ENCODE data around the gene FLRT1. TPM values are rescaled to one million over a fixed set of nuclear protein-coding genes. Genes with fewer than 3 reads are reported as not detected.

Gene FLRT1
- total RNA-seq, 1 donor from 2014 or later = 0.54 TPM

GRCh38 chr11:64058494-64058893 lies 22.8 kb downstream of the FLRT1 start:
- Mint-ChIP-seq H3K4me1 (ENCODE audit: unreplicated experiment) (peaks cover 5% of the 10 kb centered on the region), H3K27me3 (ENCODE audit: unreplicated experiment) (no peaks in the 10 kb centered on the region), H3K36me3 (ENCODE audit: unreplicated experiment) (no peaks in the 10 kb centered on the region), H3K4me3 (ENCODE audit: unreplicated experiment) (no peak overlapping the region), H3K9me3 (ENCODE audit: unreplicated experiment) (no peaks in the 10 kb centered on the region), H3K27ac (ENCODE audit: unreplicated experiment) (no peak overlapping the region)
- no peak for TF ChIP-seq CTCF (IDR thresholded peaks at IDR 0.05)
- no peak for DNase-seq (ENCODE audit: extremely low spot score, unreplicated experiment)

DNA sequence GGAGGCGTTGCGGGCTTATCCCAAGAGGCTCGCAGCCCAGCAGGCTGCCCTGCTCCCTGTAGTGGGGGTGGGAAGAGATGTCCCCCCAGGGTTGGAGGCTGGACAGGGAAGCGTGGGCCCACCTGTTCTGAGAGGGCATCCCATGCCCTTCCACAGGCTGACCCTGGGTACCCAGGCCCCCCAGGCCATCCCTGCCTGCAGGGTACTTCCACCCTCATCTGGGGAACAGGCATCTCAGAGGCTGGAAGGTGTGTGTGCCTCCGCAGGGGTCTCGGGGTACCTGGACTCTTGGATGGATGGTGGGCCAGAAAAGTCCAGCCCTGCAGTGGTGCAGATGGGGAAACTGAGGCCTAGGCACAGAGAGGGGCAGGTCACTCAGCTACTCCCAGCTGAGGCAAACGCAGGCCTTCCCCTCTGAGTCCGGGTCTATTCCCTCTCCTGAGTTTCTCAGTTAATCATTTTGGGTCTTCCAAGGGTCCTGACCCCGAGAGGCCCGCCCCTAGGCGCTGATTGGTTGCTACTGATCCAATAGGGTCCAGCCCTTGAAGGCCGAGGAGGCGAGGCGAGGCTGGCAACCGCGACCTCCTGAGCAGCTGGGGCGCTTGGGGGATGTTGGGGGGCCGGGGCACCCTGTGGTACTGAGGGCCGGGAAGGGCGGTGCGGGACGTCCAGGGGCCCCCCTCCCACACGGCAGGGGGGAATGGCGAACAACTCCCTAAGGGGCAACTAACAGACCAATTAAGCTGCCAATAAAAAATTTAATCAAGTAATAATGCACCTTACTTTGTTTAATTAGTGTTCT lies 23.8 kb downstream of the FLRT1 start:
- no peak overlapping the region for H3K27ac Mint-ChIP-seq (ENCODE audit: unreplicated experiment)
- no peaks in the 10 kb centered on the region for H3K36me3 Mint-ChIP-seq (ENCODE audit: unreplicated experiment)
- no peaks in the 10 kb centered on the region for H3K9me3 Mint-ChIP-seq (ENCODE audit: unreplicated experiment)

DNA sequence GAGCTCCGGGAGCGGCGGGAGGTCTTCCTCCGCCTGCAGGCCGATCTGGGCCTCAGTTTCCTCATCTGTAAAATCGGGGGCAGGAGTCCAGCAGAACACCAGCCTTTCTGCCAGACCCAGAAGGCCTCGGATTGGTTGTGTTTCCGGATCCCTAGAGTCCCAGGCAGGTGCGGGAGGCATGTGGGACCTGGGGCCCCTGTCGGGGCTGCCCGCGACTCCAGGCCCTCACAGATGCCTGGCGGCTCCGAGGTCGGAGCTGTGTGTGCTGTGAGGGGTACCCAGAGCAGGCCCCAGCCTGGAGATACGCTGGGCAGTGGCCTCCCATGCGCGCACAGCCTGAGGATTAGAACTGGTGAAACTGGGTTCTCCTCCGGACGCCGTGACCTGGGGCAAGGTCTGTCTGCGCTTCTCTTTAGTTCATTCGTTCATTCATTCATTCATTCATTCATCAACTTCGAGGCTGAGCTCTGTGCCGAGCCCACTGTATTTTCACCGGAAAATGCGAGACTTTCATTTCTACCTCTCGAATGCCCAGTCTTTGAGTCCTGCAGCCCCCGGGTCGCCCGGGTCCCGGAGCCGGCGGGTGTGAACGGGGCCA lies 24.6 kb downstream of the FLRT1 start:
- DNase-seq (ENCODE audit: extremely low spot score, unreplicated experiment) = no peak
- Mint-ChIP-seq H3K36me3 (ENCODE audit: unreplicated experiment) (no peaks in the 10 kb centered on the region), H3K4me3 (ENCODE audit: unreplicated experiment) (no peak overlapping the region), H3K4me1 (ENCODE audit: unreplicated experiment) (peaks cover 5% of the 10 kb centered on the region), H3K27ac (ENCODE audit: unreplicated experiment) (no peak overlapping the region), H3K27me3 (ENCODE audit: unreplicated experiment) (no peaks in the 10 kb centered on the region), H3K9me3 (ENCODE audit: unreplicated experiment) (no peaks in the 10 kb centered on the region)
- TF ChIP-seq CTCF (IDR thresholded peaks at IDR 0.05) = no peak

More for the DNA sequence above, 23.8 kb downstream of the FLRT1 start:
- Mint-ChIP-seq H3K27me3 (ENCODE audit: unreplicated experiment) (no peaks in the 10 kb centered on the region), H3K4me3 (ENCODE audit: unreplicated experiment) (no peak overlapping the region), H3K4me1 (ENCODE audit: unreplicated experiment) (peaks cover 5% of the 10 kb centered on the region)
- no peak for TF ChIP-seq CTCF (IDR thresholded peaks at IDR 0.05)
- no peak for DNase-seq (ENCODE audit: extremely low spot score, unreplicated experiment)

DNA sequence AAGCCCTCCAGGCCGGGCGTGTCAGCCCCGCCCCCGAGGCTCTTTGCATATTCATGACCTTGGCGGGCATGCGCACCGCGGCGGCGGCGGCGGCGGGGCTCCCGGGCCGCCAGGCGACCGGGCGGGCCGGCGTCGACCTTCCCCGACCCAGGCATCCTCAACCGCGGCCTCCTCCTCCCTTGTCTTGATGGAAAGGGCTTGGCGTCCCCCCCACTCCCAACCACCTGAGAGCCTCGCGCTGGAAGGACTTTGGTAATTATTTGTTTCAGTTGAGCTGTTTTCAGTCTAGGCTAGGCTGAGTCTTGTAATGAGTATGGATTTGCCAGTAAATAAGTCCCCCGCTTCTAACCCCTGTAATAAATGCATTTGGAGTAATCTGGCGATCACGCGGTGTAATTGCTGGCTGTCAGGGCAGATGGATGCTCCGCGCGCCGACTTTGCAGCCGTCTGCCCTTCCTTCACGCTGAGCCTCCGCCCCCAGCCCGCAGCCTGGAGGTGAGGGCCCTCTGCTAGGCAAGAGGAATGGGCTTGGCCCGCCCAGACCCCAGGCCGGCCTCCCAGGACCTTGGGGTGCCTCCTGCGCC lies 25.2 kb downstream of the FLRT1 start:
- no peaks in the 10 kb centered on the region for H3K27me3 Mint-ChIP-seq (ENCODE audit: unreplicated experiment)
- peak overlapping the region; percentile 57 for H3K4me3 Mint-ChIP-seq (ENCODE audit: unreplicated experiment)
- no peaks in the 10 kb centered on the region for H3K9me3 Mint-ChIP-seq (ENCODE audit: unreplicated experiment)
- TF ChIP-seq CTCF (IDR thresholded peaks at IDR 0.05) = no peak
- no peaks in the 10 kb centered on the region for H3K36me3 Mint-ChIP-seq (ENCODE audit: unreplicated experiment)
- no peak for DNase-seq (ENCODE audit: extremely low spot score, unreplicated experiment)
- H3K27ac Mint-ChIP-seq (ENCODE audit: unreplicated experiment) = no peak overlapping the region
- H3K4me1 Mint-ChIP-seq (ENCODE audit: unreplicated experiment) = peaks cover 5% of the 10 kb centered on the region

Data from osteocyte (in vitro differentiated cells).